K562 (cell line): Measurements from ENCODE around the gene TMEM176A. TPM values are rescaled to one million over a fixed set of nuclear protein-coding genes. Genes with fewer than 3 reads are reported as not detected.

Experiments
- CTBP1 ChIP-seq: fragments of 450-650 bp; IDR thresholded peaks from 2 replicates; pipeline ENCODE4 v1.6.1; 2016; ENCODE audit warnings: borderline replicate concordance
- HCFC1 ChIP-seq: IDR thresholded peaks from 2 replicates; pipeline ENCODE4 v1.6.1; 2012; ENCODE audit warnings: low read depth, low read length, improper control_type of control experiment
- L3MBTL2 ChIP-seq: fragments of 450-650 bp; IDR thresholded peaks from 2 replicates; pipeline ENCODE4 v1.6.1; 2016; ENCODE audit warnings: mild to moderate bottlenecking, moderate library complexity
- RBM25 ChIP-seq: fragments of 200-400 bp; formaldehyde crosslinking; IDR thresholded peaks from 2 replicates; pipeline ENCODE4 v1.6.1; 2018; ENCODE audit warnings: low read length, low read depth, moderate library complexity; ENCODE audit not compliant: severe bottlenecking
- RFX1 ChIP-seq: fragments of 450-650 bp; IDR thresholded peaks from 2 replicates; pipeline ENCODE4 v1.6.1; 2016; ENCODE audit warnings: mild to moderate bottlenecking, moderate library complexity
- TRIM24 ChIP-seq, 2 experiments: fragments of 450-650 bp; IDR thresholded peaks; 2 replicates each; pipeline ENCODE4 v1.6.1; 2016
- ZNF175 ChIP-seq: fragments of 200-800 bp; sonication (Bioruptor generic); IDR thresholded peaks from 2 replicates; pipeline ENCODE4 v1.6.1; 2016; ENCODE audit warnings: low read depth, mild to moderate bottlenecking, missing genetic modification characterization, missing compliant biosample characterization
- ZNF583 ChIP-seq: fragments of 250-450 bp; sonication (Bioruptor Pico); IDR thresholded peaks from 2 replicates; pipeline ENCODE4 v1.4.0; 2020
- polyA plus RNA-seq, 8 experiments: library from polyadenylated mRNA; depleted of rRNA in 4 of 8; stranded (reverse) in 5 of 8; unstranded in 3 of 8; fragments of >200 nt; fragmentation: Nextera tagmentation in 2 of 8; fragmentation: Illumina TruSeq in 1 of 8; extraction: Ambion mirVana in 2 of 8; extraction: Trizol in 1 of 8; gene quantifications; 2 replicates each; pipeline versions ENCODE4 v1.2.1 to v1.2.3, GENCODE V29; 2011 to 2014; ENCODE audit warnings: inconsistent platforms in 1 of 8, missing spikeins in 1 of 8
- total RNA-seq, 7 experiments: library from RNA; depleted of rRNA in 6 of 7; stranded (reverse); fragments of >200 nt in 6 of 7; fragmentation: Illumina TruSeq in 2 of 7; extraction: Trizol in 2 of 7; gene quantifications; 2 replicates each; pipeline versions ENCODE4 v1.2.1 to v1.2.3, GENCODE V29; 2011 to 2021; ENCODE audit warnings: low replicate concordance in 1 of 7
- TF ChIP-seq, protein P1 (sequence below): fragments of 250-450 bp; sonication (Bioruptor Pico); IDR thresholded peaks from 2 replicates; pipeline ENCODE4 v1.5.0; 2021; ENCODE audit warnings: mild to moderate bottlenecking, moderate library complexity
- TF ChIP-seq, protein P2 (sequence below): fragments of 200-800 bp; sonication (Bioruptor generic); IDR thresholded peaks from 2 replicates; pipeline ENCODE4 v1.6.1; 2017; ENCODE audit warnings: missing genetic modification characterization, missing compliant biosample characterization
- TF ChIP-seq, protein P3 (sequence below): fragments of 250-450 bp; sonication (Bioruptor Pico); IDR thresholded peaks from 2 replicates; pipeline ENCODE4 v1.8.0; 2021; ENCODE audit warnings: moderate library complexity, mild to moderate bottlenecking, inconsistent platforms
- TF ChIP-seq, protein P4 (sequence below), 3 experiments: fragments of 200-800 bp in 1 of 3; sonication (Bioruptor generic) in 1 of 3; sonication (generic) in 1 of 3; formaldehyde crosslinking in 1 of 3; IDR thresholded peaks; 2 replicates each; pipeline versions ENCODE4 v1.6.1 to v1.8.0; 2016 to 2022; ENCODE audit warnings: mild to moderate bottlenecking in 2 of 3, missing compliant biosample characterization in 2 of 3, missing genetic modification characterization in 2 of 3, missing genetic modification reagents in 1 of 3
- TF ChIP-seq, protein P5 (sequence below), 3 experiments: IDR thresholded peaks in 2 of 3; conservative IDR thresholded peaks in 1 of 3; 2 replicates each; pipeline ENCODE4 v1.5.1; 2011 to 2012; ENCODE audit warnings: low read length in 3 of 3, mild to moderate bottlenecking in 3 of 3, control low read depth in 2 of 3, improper control_type of control experiment in 1 of 3, inconsistent platforms in 1 of 3, low read depth in 1 of 3, mixed read lengths in 1 of 3, moderate library complexity in 1 of 3; ENCODE audit not compliant: insufficient read depth in 2 of 3

Gene TMEM176A
- total and polyA plus RNA-seq, 9 of the 15 experiments (the other 6 are each of a cell fraction or from before 2014, with no cell fraction given), result 0.31 TPM; not detected in 8

DNA sequence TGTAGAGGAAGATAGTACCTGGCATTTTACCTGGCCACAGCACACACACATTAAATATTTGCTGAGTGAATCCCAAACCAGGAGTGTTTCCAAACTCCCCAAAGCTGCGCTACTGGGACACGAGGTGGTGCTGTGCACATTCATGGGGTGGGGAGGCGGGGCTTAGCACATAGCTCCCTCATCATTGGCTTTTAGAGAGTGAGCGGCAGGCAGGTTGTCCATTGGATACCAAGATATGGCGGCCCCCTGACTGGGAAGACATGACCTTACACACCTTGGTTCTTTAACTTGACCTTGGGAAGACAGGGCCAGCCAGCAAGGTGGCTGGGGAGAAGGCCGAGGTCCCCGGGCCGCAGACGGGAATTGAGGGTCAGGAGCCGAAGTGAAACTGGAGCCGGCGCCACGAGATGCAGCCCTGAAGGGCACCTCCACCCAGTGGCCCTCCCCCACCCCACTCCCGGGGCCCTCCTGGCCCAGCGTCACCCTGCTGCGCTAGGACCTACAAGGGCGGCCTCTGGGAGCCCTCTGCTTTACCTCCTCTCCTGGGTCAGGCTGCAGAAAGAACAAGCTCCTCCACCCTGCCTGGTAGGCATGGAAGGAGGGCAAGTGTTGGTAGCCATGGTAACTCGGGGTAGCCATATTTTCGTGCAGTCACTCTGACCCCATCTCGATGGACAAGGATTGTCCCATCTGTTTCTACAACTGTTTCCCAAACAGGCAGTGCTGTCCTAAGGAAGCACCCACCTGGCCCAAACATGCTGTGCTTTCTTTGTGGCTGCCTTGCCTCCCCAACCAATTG, 24.0 kb downstream of the TMEM176A start (continued):
- TF ChIP-seq, protein P1, sequence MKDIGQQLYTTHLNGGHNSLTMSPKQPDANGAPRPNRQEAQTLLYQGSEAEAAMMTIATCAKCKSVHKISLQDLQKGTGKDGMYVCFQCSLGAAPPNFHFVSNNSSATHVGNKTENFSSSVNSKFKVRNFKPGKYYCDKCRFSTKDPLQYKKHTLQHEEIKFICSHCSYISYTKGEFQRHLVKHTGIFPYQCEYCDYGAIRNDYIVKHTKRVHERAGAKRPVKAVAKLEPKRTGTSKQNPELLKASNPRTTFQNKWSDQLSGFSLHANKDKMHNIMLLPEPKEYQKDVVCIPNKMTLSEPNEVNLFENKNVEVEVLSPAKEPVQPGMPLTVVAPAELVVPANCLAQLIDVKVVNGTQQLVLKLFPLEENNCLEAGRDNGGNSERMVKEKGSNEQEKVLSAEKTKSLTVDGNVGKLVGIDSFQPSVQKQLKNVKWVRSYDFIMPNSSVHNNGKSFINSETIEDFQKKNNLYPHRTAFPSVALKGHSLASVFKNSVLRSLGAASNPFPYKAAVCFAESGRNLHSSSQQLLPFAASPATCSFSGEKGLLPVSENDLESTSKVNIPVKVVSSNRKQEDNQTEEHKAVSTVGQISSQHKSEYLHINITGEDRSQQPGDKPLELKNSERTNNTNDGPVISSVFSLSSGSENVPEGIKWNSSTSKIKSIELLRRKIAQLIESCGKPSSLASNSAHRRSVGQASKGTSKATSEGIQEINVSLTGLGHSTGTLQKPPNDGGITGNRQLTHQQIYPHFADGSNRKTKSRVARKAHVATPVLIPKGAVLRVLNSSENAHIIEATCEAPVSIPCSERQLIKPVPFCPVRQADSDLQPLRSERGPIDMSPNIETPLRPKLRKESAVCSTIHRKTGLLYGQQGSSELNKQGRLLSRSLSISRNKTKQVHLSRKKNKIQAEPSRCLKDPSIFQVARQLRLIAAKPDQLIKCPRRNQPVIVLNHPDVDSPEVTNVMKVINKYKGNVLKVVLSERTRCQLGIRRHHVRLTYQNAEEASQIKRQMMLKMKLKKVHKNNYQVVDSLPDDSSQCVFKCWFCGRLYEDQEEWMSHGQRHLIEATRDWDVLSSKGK (CRISPR knock-in tag), result no peak
- peak; percentile 62 for TF ChIP-seq RFX1
- TF ChIP-seq, protein P2, sequence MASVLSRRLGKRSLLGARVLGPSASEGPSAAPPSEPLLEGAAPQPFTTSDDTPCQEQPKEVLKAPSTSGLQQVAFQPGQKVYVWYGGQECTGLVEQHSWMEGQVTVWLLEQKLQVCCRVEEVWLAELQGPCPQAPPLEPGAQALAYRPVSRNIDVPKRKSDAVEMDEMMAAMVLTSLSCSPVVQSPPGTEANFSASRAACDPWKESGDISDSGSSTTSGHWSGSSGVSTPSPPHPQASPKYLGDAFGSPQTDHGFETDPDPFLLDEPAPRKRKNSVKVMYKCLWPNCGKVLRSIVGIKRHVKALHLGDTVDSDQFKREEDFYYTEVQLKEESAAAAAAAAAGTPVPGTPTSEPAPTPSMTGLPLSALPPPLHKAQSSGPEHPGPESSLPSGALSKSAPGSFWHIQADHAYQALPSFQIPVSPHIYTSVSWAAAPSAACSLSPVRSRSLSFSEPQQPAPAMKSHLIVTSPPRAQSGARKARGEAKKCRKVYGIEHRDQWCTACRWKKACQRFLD (CRISPR knock-in tag), result peak; percentile 59; the same call in 1 of the 2 replicates
- TF ChIP-seq CTBP1, result 0 out of 2 replicates have a peak, but pooled peaks have one; percentile 18
- TF ChIP-seq RBM25, result peak; percentile 87
- TF ChIP-seq, protein P3, sequence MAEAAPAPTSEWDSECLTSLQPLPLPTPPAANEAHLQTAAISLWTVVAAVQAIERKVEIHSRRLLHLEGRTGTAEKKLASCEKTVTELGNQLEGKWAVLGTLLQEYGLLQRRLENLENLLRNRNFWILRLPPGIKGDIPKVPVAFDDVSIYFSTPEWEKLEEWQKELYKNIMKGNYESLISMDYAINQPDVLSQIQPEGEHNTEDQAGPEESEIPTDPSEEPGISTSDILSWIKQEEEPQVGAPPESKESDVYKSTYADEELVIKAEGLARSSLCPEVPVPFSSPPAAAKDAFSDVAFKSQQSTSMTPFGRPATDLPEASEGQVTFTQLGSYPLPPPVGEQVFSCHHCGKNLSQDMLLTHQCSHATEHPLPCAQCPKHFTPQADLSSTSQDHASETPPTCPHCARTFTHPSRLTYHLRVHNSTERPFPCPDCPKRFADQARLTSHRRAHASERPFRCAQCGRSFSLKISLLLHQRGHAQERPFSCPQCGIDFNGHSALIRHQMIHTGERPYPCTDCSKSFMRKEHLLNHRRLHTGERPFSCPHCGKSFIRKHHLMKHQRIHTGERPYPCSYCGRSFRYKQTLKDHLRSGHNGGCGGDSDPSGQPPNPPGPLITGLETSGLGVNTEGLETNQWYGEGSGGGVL (CRISPR knock-in tag), result no peak
- peak; percentile 76 for TF ChIP-seq L3MBTL2
- TF ChIP-seq, protein P4, sequence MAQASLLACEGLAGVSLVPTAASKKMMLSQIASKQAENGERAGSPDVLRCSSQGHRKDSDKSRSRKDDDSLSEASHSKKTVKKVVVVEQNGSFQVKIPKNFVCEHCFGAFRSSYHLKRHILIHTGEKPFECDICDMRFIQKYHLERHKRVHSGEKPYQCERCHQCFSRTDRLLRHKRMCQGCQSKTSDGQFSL (CRISPR knock-in tag; IDR thresholded peaks at IDR 0.05), result 0 out of 2 replicates have a peak, but pooled peaks have one; percentile 33
- TF ChIP-seq, protein P4 (tag; IDR thresholded peaks at IDR 0.05), result 0 out of 4 replicates have a peak, but pooled peaks have one; percentile 20 to 57
- 0 out of 2 replicates have a peak, but pooled peaks have one; percentile 16 for TF ChIP-seq ZNF175 (CRISPR knock-in tag)
- TF ChIP-seq TRIM24 (IDR thresholded peaks at IDR 0.05), result peak; percentile 35 to 40; a peak in 1 of 4 replicates
- TF ChIP-seq HCFC1, result peak; percentile 47; the same call in 1 of the 2 replicates
- TF ChIP-seq ZNF583 (CRISPR knock-in tag), result peak; percentile 61; the same call in 1 of the 2 replicates
- TF ChIP-seq, protein P5, sequence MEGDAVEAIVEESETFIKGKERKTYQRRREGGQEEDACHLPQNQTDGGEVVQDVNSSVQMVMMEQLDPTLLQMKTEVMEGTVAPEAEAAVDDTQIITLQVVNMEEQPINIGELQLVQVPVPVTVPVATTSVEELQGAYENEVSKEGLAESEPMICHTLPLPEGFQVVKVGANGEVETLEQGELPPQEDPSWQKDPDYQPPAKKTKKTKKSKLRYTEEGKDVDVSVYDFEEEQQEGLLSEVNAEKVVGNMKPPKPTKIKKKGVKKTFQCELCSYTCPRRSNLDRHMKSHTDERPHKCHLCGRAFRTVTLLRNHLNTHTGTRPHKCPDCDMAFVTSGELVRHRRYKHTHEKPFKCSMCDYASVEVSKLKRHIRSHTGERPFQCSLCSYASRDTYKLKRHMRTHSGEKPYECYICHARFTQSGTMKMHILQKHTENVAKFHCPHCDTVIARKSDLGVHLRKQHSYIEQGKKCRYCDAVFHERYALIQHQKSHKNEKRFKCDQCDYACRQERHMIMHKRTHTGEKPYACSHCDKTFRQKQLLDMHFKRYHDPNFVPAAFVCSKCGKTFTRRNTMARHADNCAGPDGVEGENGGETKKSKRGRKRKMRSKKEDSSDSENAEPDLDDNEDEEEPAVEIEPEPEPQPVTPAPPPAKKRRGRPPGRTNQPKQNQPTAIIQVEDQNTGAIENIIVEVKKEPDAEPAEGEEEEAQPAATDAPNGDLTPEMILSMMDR (IDR thresholded peaks at IDR 0.05 in 2 of 3, conservative IDR thresholded peaks at IDR 0.05 in 1 of 3; ENCODE audit: insufficient read depth in 2 of 3, low read depth in 1 of 3, low read length in 3 of 3), result peak; percentile 40 to 56 (median 50)
